GM13977 (cell line): ENCODE data around the gene RBM15B.

ENCODE experiments used
- DNase-seq: peaks from one replicate; pipeline ENCODE4 v3.0.0; 2012; ENCODE audit warnings: low spot score
- CTCF ChIP-seq: IDR thresholded peaks from 2 replicates; pipeline ENCODE4 v1.5.1; 2012; ENCODE audit warnings: mild to moderate bottlenecking, control low read depth; ENCODE audit not compliant: insufficient read depth; ENCODE audit errors: extremely low read depth, missing control alignments
- in situ Hi-C: fragments of 300-500 bp; cut with MboI; formaldehyde crosslinking; loops from one replicate; pipeline ENCODE4 v1.12.0; 2022; ENCODE audit warnings: low sequenced_read_pairs, low pct_unique_long_range_greater_than_20kb, mixed read lengths, inconsistent platforms; ENCODE audit not compliant: unreplicated experiment

The RBM15B gene

GRCh38 chr3:51408021-51408420, 16.9 kb downstream of the RBM15B start:
- in situ Hi-C loops: no loop called here
- TF ChIP-seq CTCF: no peak
- DNase-seq: no peak

GRCh38 chr3:51408813-51409212, 17.7 kb downstream of the RBM15B start:
- in situ Hi-C loops: no loop called here
- TF ChIP-seq CTCF: no peak
- no peak for DNase-seq

GRCh38 chr3:51422211-51422610, 31.1 kb downstream of the RBM15B start:
- no peak for DNase-seq
- in situ Hi-C loops: no loop called here
- TF ChIP-seq CTCF: no peak

- no peak for TF ChIP-seq CTCF
- in situ Hi-C loops: no loop called here
- DNase-seq: no peak
These were observed 35.8 kb downstream of the RBM15B start for GRCh38 chr3:51426921-51427320.

- in situ Hi-C loops: no loop called here
- no peak for DNase-seq
- TF ChIP-seq CTCF: no peak
These were observed 38.1 kb downstream of the RBM15B start for GRCh38 chr3:51429138-51429537.

GRCh38 chr3:51434110-51434509, 43.0 kb downstream of the RBM15B start:
- in situ Hi-C loops: no loop called here
- no peak for DNase-seq
- TF ChIP-seq CTCF: no peak

GRCh38 chr3:51434746-51435327, 43.8 kb downstream of the RBM15B start:
- peak; percentile 57 for DNase-seq
- peak; percentile 77 for TF ChIP-seq CTCF

More at GRCh38 chr3:51434746-51435327, 43.8 kb downstream of the RBM15B start:
- in situ Hi-C loops: no loop called here
